HepG2 (cell line): Measurements from ENCODE around the gene MVP. TPM values are rescaled to one million over a fixed set of nuclear protein-coding genes. Genes with fewer than 3 reads are reported as not detected.

Experiments used
- EEA1 ChIP-seq: sonication (generic); formaldehyde crosslinking; IDR thresholded peaks from 2 replicates; pipeline ENCODE4 v1.5.1; 2020; ENCODE audit warnings: mild to moderate bottlenecking, missing genetic modification reagents, borderline replicate concordance
- FOXO1 ChIP-seq: sonication (generic); formaldehyde crosslinking; IDR thresholded peaks from 2 replicates; pipeline ENCODE4 v1.4.0; 2020; ENCODE audit warnings: missing genetic modification reagents
- KAT8 ChIP-seq: IDR thresholded peaks from 2 replicates; pipeline ENCODE4 v1.6.1; 2016; ENCODE audit warnings: missing genetic modification reagents, missing compliant biosample characterization
- KLF16 ChIP-seq, 2 experiments: sonication (generic) in 1 of 2; formaldehyde crosslinking in 1 of 2; IDR thresholded peaks; 2 replicates each; pipeline versions ENCODE4 v1.6.1 to v1.8.0; 2016 to 2023; ENCODE audit warnings: missing genetic modification reagents in 2 of 2, missing compliant biosample characterization in 1 of 2
- MED1 ChIP-seq: sonication (generic); formaldehyde crosslinking; IDR thresholded peaks from 2 replicates; pipeline ENCODE4 v1.4.0; 2020; ENCODE audit warnings: missing genetic modification reagents
- PRDM10 ChIP-seq: sonication (generic); formaldehyde crosslinking; IDR thresholded peaks from 2 replicates; pipeline ENCODE4 v1.4.0; 2020; ENCODE audit warnings: low read depth, missing genetic modification reagents
- RXRA ChIP-seq: sonication (generic); formaldehyde crosslinking; IDR thresholded peaks from 2 replicates; pipeline ENCODE4 v1.5.1; 2020; ENCODE audit warnings: missing genetic modification reagents
- TCF7 ChIP-seq: sonication (generic); IDR thresholded peaks from 2 replicates; pipeline ENCODE4 v1.6.1; 2016; ENCODE audit warnings: antibody characterized with exemption, low read depth
- ZNF253 ChIP-seq: sonication (generic); formaldehyde crosslinking; IDR thresholded peaks from 2 replicates; pipeline ENCODE4 v1.8.0; 2022; ENCODE audit warnings: mild to moderate bottlenecking, missing genetic modification reagents, borderline replicate concordance
- ZNF292 ChIP-seq: sonication (generic); formaldehyde crosslinking; IDR thresholded peaks from 2 replicates; pipeline ENCODE4 v1.8.1; 2022; ENCODE audit warnings: mild to moderate bottlenecking, low read depth, missing genetic modification reagents, borderline replicate concordance
- ZNF816 ChIP-seq: sonication (generic); formaldehyde crosslinking; IDR thresholded peaks from 2 replicates; pipeline ENCODE4 v1.8.0; 2022; ENCODE audit warnings: missing genetic modification reagents, mild to moderate bottlenecking, borderline replicate concordance
- polyA plus RNA-seq, 8 experiments: library from polyadenylated mRNA; depleted of rRNA in 3 of 8; stranded (reverse) in 7 of 8; unstranded in 1 of 8; fragments of >200 nt; fragmentation: Illumina TruSeq in 4 of 8; extraction: Trizol in 4 of 8; gene quantifications; 2 replicates each; pipeline versions ENCODE4 v1.2.1 to v1.2.3, GENCODE V29; 2011 to 2016; ENCODE audit warnings: low read depth in 4 of 8, missing spikeins in 1 of 8, mixed read lengths in 1 of 8; ENCODE audit not compliant: insufficient read depth in 1 of 8
- total RNA-seq, 5 experiments: library from RNA; depleted of rRNA; stranded (reverse); fragments of >200 nt; fragmentation: Illumina TruSeq; extraction: Trizol; gene quantifications; 2 replicates each; pipeline ENCODE4 v1.2.3, GENCODE V29; 2016; ENCODE audit warnings: low read depth in 1 of 5
- TF ChIP-seq, protein P1 (sequence below): sonication (generic); formaldehyde crosslinking; IDR thresholded peaks from 2 replicates; pipeline ENCODE4 v1.9.0; 2021; ENCODE audit warnings: mild to moderate bottlenecking, missing genetic modification reagents
- TF ChIP-seq, protein P2 (sequence below): sonication (generic); formaldehyde crosslinking; IDR thresholded peaks from 2 replicates; pipeline ENCODE4 v1.9.0; 2021; ENCODE audit warnings: missing genetic modification reagents, borderline replicate concordance

The MVP gene
- total and polyA plus RNA-seq, 2 of the 13 experiments (the other 11 are each of a cell fraction or from before 2014, with no cell fraction given), result 22.9 to 43.5 TPM

- TF ChIP-seq, protein P1, sequence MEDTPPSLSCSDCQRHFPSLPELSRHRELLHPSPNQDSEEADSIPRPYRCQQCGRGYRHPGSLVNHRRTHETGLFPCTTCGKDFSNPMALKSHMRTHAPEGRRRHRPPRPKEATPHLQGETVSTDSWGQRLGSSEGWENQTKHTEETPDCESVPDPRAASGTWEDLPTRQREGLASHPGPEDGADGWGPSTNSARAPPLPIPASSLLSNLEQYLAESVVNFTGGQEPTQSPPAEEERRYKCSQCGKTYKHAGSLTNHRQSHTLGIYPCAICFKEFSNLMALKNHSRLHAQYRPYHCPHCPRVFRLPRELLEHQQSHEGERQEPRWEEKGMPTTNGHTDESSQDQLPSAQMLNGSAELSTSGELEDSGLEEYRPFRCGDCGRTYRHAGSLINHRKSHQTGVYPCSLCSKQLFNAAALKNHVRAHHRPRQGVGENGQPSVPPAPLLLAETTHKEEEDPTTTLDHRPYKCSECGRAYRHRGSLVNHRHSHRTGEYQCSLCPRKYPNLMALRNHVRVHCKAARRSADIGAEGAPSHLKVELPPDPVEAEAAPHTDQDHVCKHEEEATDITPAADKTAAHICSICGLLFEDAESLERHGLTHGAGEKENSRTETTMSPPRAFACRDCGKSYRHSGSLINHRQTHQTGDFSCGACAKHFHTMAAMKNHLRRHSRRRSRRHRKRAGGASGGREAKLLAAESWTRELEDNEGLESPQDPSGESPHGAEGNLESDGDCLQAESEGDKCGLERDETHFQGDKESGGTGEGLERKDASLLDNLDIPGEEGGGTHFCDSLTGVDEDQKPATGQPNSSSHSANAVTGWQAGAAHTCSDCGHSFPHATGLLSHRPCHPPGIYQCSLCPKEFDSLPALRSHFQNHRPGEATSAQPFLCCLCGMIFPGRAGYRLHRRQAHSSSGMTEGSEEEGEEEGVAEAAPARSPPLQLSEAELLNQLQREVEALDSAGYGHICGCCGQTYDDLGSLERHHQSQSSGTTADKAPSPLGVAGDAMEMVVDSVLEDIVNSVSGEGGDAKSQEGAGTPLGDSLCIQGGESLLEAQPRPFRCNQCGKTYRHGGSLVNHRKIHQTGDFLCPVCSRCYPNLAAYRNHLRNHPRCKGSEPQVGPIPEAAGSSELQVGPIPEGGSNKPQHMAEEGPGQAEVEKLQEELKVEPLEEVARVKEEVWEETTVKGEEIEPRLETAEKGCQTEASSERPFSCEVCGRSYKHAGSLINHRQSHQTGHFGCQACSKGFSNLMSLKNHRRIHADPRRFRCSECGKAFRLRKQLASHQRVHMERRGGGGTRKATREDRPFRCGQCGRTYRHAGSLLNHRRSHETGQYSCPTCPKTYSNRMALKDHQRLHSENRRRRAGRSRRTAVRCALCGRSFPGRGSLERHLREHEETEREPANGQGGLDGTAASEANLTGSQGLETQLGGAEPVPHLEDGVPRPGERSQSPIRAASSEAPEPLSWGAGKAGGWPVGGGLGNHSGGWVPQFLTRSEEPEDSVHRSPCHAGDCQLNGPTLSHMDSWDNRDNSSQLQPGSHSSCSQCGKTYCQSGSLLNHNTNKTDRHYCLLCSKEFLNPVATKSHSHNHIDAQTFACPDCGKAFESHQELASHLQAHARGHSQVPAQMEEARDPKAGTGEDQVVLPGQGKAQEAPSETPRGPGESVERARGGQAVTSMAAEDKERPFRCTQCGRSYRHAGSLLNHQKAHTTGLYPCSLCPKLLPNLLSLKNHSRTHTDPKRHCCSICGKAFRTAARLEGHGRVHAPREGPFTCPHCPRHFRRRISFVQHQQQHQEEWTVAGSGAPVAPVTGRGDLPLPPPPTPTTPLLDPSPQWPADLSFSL (CRISPR knock-in tag), result 0 out of 2 replicates have a peak, but pooled peaks have one; percentile 17
- peak in 1 of 2 experiments; percentile 38; a peak in 1 of 4 replicates for TF ChIP-seq KLF16 (CRISPR knock-in tag; IDR thresholded peaks at IDR 0.05)
- no peak for TF ChIP-seq ZNF816 (CRISPR knock-in tag)
- TF ChIP-seq PRDM10, result peak; percentile 89
- no peak for TF ChIP-seq ZNF292
- peak; percentile 57 for TF ChIP-seq FOXO1 (CRISPR knock-in tag)
- peak; percentile 81 for TF ChIP-seq MED1 (CRISPR knock-in tag)
- TF ChIP-seq TCF7, result no peak
- peak; percentile 92 for TF ChIP-seq KAT8 (CRISPR knock-in tag)
- TF ChIP-seq, protein P2, sequence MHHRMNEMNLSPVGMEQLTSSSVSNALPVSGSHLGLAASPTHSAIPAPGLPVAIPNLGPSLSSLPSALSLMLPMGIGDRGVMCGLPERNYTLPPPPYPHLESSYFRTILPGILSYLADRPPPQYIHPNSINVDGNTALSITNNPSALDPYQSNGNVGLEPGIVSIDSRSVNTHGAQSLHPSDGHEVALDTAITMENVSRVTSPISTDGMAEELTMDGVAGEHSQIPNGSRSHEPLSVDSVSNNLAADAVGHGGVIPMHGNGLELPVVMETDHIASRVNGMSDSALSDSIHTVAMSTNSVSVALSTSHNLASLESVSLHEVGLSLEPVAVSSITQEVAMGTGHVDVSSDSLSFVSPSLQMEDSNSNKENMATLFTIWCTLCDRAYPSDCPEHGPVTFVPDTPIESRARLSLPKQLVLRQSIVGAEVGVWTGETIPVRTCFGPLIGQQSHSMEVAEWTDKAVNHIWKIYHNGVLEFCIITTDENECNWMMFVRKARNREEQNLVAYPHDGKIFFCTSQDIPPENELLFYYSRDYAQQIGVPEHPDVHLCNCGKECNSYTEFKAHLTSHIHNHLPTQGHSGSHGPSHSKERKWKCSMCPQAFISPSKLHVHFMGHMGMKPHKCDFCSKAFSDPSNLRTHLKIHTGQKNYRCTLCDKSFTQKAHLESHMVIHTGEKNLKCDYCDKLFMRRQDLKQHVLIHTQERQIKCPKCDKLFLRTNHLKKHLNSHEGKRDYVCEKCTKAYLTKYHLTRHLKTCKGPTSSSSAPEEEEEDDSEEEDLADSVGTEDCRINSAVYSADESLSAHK (CRISPR knock-in tag), result peak; percentile 85; the same call in 1 of the 2 replicates
- no peak; the same call in 1 of the 2 replicates for TF ChIP-seq EEA1 (CRISPR knock-in tag)
- peak; percentile 57 for TF ChIP-seq RXRA (CRISPR knock-in tag)
- TF ChIP-seq ZNF253 (CRISPR knock-in tag), result peak; percentile 49; the same call in 1 of the 2 replicates
Measured at GRCh38 chr16:29815793-29816693, 4.2 kb upstream of the MVP start, which contains the start of gene PAGR1 (continued).
